Esophagus muscularis mucosa (tissue), 3 donors: ENCODE measurements around the gene GNAO1.

ENCODE experiments used
- POLR2A ChIP-seq: fragments of 450-650 bp; IDR thresholded peaks from one replicate; pipeline ENCODE4 v1.6.1; 2017; ENCODE audit warnings: antibody characterized with exemption, moderate library complexity, mild to moderate bottlenecking, low read depth
- TF ChIP-seq, protein P1 (sequence below), 3 experiments: fragments of 200-600 bp in 2 of 3; fragments of 450-650 bp in 1 of 3; sonication (generic) in 2 of 3; IDR thresholded peaks; one replicate each; pipeline ENCODE4 v1.5.1; 2017 to 2019; ENCODE audit warnings: antibody characterized with exemption in 3 of 3, mild to moderate bottlenecking in 2 of 3, moderate library complexity in 1 of 3

DNA sequence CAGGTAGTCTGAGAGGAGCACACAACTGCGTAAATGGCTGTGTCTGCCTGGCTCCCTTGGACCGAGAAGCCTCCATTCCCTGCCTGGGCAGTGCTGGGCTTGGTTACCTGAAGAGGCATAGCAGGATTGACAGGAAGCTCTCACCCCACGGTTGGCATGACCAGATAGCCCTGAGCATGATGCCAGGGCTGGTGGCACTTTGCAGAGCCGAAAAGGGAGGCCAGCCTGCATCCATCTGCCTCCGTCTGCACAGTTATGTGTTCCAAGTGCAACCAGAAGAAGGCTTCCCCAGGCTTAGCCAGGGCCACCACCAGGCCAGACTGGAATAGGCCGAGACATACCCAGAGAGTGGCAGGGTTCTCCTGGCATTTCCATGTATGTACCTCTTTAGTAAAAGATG lies 36.6 kb downstream of the GNAO1 start:
- TF ChIP-seq, protein P1, sequence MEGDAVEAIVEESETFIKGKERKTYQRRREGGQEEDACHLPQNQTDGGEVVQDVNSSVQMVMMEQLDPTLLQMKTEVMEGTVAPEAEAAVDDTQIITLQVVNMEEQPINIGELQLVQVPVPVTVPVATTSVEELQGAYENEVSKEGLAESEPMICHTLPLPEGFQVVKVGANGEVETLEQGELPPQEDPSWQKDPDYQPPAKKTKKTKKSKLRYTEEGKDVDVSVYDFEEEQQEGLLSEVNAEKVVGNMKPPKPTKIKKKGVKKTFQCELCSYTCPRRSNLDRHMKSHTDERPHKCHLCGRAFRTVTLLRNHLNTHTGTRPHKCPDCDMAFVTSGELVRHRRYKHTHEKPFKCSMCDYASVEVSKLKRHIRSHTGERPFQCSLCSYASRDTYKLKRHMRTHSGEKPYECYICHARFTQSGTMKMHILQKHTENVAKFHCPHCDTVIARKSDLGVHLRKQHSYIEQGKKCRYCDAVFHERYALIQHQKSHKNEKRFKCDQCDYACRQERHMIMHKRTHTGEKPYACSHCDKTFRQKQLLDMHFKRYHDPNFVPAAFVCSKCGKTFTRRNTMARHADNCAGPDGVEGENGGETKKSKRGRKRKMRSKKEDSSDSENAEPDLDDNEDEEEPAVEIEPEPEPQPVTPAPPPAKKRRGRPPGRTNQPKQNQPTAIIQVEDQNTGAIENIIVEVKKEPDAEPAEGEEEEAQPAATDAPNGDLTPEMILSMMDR (IDR thresholded peaks at IDR 0.05): no peak
- TF ChIP-seq POLR2A: no peak
